ENCODE data around the gene CCDC117. TPM values are rescaled to one million over a fixed set of nuclear protein-coding genes. Genes with fewer than 3 reads are reported as not detected.
A peak's percentile ranks its signal among the peaks of the same experiment; 100 is the strongest.
"Not testable (repeated sequence)": the region's sequence is repeated elsewhere in the genome, so short reads cannot be mapped to it uniquely, and the experiment has no call there.

Gene CCDC117, protein sequence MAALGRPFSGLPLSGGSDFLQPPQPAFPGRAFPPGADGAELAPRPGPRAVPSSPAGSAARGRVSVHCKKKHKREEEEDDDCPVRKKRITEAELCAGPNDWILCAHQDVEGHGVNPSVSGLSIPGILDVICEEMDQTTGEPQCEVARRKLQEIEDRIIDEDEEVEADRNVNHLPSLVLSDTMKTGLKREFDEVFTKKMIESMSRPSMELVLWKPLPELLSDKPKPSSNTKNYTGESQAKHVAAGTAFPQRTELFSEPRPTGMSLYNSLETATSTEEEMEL
- total RNA-seq: 10 to 100 TPM; 27.8 to 28.0 TPM

DNA sequence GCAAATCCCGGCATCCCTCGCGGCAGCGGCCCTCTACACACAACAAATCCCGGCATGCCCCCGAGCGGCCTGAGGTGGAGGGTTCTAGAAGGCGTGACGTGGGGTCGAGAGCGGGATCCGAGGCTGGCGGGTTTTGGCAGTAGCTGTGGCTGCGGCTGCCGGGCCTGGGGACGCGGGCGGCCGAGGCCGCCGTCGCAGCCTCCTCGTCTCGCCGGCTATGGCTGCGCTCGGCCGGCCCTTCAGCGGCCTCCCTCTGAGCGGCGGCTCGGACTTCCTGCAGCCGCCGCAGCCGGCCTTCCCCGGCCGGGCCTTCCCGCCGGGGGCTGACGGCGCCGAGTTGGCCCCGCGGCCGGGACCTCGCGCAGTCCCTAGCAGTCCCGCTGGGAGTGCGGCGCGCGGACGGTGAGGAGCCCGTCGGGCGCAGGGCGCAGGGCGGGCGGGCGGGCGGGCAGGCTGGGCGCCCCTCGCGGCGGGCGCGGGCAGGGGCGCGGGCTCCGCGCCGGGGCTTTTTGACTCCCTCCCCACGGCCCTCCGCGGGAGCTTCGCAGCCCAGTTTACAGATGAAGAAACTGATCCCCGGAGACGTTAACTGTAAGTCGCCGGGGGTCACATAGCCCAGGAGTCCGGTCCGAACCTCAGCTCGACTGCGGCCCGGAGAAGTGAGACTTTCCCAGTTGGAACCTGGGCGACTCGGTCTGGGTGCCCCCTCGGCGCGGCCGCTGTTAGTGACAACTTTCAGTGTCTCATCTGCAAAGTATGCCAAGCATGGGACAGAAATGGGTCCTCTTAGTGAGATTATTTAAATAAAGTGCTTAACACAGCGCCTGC is at the start of gene CCDC117:
Gene CCDC117 (plus strand): TSS at position 63 of the 828 bp plus-strand sequence. CDS start 155 bp downstream, at position 218.
- DNase-seq: peak; percentile 92
- Mint-ChIP-seq H3K4me1 (peaks cover 25% of the 10 kb centered on the region), H3K36me3 (peaks cover 21% of the 10 kb centered on the region), H3K27me3 (no peaks in the 10 kb centered on the region), H3K4me3 (peak within 1 kb of the TSS; percentile 99), H3K27ac (peak within 1 kb of the TSS; percentile 98), H3K9me3 (peaks cover 3% of the 10 kb centered on the region)
- POLR2A ChIA-PET: interaction anchor here (0.6 to 2.9 kb wide), 15 partner anchors 12 to 57 kb away, joined by 3 to 28 read pairs (median 4); partner anchors contain the start of genes CHEK2, HSCB and XBP1
- peak; percentile 93 for ATAC-seq (ENCODE audit: low read depth)

GRCh38 chr22:28728002-28728401 is 44.5 kb upstream of the CCDC117 start:
- Mint-ChIP-seq H3K27ac (no peak overlapping the region), H3K36me3 (peaks cover 40% of the 10 kb centered on the region), H3K4me1 (peaks cover 10% of the 10 kb centered on the region), H3K27me3 (no peaks in the 10 kb centered on the region), H3K4me3 (no peak overlapping the region), H3K9me3 (no peaks in the 10 kb centered on the region)
- ATAC-seq (ENCODE audit: low read depth): no peak
- POLR2A ChIA-PET: no interaction called here
- no peak for DNase-seq

- Mint-ChIP-seq H3K27ac (no peak overlapping the region), H3K9me3 (no peaks in the 10 kb centered on the region), H3K4me1 (peaks cover 10% of the 10 kb centered on the region), H3K27me3 (no peaks in the 10 kb centered on the region), H3K36me3 (peaks cover 38% of the 10 kb centered on the region), H3K4me3 (no peak overlapping the region)
- POLR2A ChIA-PET: no interaction called here
- ATAC-seq (ENCODE audit: low read depth): no peak
- no peak for DNase-seq
Measured at GRCh38 chr22:28728621-28729313, 43.7 kb upstream of the CCDC117 start.

DNA sequence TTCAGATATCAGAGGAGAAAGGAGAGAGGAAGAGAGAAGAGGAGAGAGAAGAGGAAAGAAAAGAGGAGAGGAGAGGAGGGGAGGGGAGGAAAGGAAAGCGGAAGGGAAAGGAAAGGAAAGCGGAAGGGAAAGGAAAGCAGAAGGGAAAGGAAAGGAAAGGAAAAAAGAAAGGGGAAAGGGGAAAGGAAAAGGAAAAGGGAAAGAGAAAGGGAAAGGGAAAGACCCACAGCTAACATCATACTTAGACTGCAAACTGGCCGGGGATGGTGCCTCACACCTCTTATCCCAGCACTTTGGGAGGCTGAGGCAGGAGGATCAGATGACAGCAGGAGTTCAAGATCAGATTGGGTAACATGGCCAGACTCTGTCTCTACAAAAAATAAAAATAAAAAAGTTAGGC is 42.3 kb upstream of the CCDC117 start:
- no peak for DNase-seq
- Mint-ChIP-seq H3K4me3 (no peak overlapping the region), H3K4me1 (peaks cover 10% of the 10 kb centered on the region), H3K27me3 (no peaks in the 10 kb centered on the region), H3K36me3 (peaks cover 26% of the 10 kb centered on the region), H3K27ac (no peak overlapping the region), H3K9me3 (no peaks in the 10 kb centered on the region)
- no peak for ATAC-seq (ENCODE audit: low read depth)
- POLR2A ChIA-PET: no interaction called here

DNA sequence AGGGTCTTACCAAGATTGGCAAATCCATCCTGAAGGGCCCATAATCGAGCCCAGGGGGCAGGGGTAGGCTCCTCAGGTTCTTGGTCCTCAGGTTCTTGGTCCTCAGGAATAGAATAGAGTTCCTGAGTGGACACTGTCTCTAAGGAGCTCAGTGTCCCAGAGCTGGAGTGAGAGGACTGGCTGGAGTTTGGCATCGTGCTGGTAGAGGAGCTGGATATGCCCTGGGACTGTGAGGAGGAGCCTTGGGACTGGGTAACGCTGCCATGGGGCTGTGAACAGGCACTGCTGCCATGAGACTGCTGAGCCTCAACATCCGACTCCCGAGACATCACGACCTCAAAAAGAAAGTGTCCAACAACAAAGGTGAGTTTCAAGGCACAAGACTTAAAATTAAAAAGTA is 38.1 kb upstream of the CCDC117 start:
- POLR2A ChIA-PET: interaction anchor here (0.6 kb wide), 1 partner anchor 16 kb away, joined by 6 read pairs; no protein-coding TSS in a partner anchor
- Mint-ChIP-seq H3K9me3 (no peaks in the 10 kb centered on the region), H3K4me3 (no peak overlapping the region), H3K36me3 (peaks cover 14% of the 10 kb centered on the region), H3K27me3 (no peaks in the 10 kb centered on the region), H3K4me1 (peaks cover 6% of the 10 kb centered on the region), H3K27ac (no peak overlapping the region)
- DNase-seq (no peak), ATAC-seq (ENCODE audit: low read depth) (no peak)

GRCh38 chr22:28736301-28737155 is 36.0 kb upstream of the CCDC117 start:
- Mint-ChIP-seq H3K4me1 (peaks cover 11% of the 10 kb centered on the region), H3K27ac (no peak overlapping the region), H3K4me3 (no peak overlapping the region), H3K36me3 (peaks cover 14% of the 10 kb centered on the region), H3K9me3 (no peaks in the 10 kb centered on the region), H3K27me3 (no peaks in the 10 kb centered on the region)
- ATAC-seq (ENCODE audit: low read depth): no peak
- no peak for DNase-seq
- POLR2A ChIA-PET: interaction anchor here (0.6 to 0.7 kb wide), 2 partner anchors 28 to 818 kb away, joined by 3 to 5 read pairs; no protein-coding TSS in a partner anchor

DNA sequence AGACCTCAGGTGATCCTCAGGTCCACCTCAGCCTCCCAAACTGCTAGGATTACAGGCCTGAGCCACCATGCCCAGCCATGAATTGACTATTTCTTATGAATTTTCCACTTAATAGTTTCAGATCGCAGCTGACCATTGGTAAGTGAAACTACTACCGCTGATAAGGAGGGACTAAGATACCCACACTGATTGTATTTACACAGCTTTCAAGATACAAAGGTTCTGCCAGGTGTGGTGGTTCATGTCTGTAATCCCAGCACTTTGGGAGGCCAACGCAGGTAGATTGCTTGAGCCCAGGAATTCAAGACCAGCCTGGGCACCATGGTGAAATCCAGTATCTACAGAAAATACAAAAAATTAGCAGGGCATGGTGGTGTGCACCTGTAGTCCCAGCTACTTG is 34.8 kb upstream of the CCDC117 start:
- no peak for ATAC-seq (ENCODE audit: low read depth)
- Mint-ChIP-seq H3K4me1 (peaks cover 13% of the 10 kb centered on the region), H3K27me3 (no peaks in the 10 kb centered on the region), H3K9me3 (no peaks in the 10 kb centered on the region), H3K27ac (no peak overlapping the region), H3K4me3 (no peak overlapping the region), H3K36me3 (peaks cover 16% of the 10 kb centered on the region)
- DNase-seq: no peak
- POLR2A ChIA-PET: no interaction called here

GRCh38 chr22:28738876-28739275 is 33.6 kb upstream of the CCDC117 start:
- H3K4me1 Mint-ChIP-seq: peaks cover 25% of the 10 kb centered on the region
- H3K36me3 Mint-ChIP-seq: peaks cover 12% of the 10 kb centered on the region
- H3K27me3 Mint-ChIP-seq; DNase-seq; H3K4me3 Mint-ChIP-seq; H3K9me3 Mint-ChIP-seq; H3K27ac Mint-ChIP-seq; POLR2A ChIA-PET; ATAC-seq (ENCODE audit: low read depth): not testable (repeated sequence)

GRCh38 chr22:28741200-28741784 is 31.2 kb upstream of the CCDC117 start:
- ATAC-seq (ENCODE audit: low read depth) (no peak), DNase-seq (no peak)
- Mint-ChIP-seq H3K9me3 (no peaks in the 10 kb centered on the region), H3K4me1 (peaks cover 30% of the 10 kb centered on the region), H3K36me3 (peaks cover 24% of the 10 kb centered on the region), H3K4me3 (peak overlapping the region; percentile 89), H3K27me3 (no peaks in the 10 kb centered on the region), H3K27ac (peak overlapping the region; percentile 76)
- POLR2A ChIA-PET: interaction anchor here (0.6 to 3.8 kb wide), 2 partner anchors 9 to 31 kb away, joined by 9 to 21 read pairs; partner anchors contain the start of gene CCDC117

- peaks cover 25% of the 10 kb centered on the region for H3K36me3 Mint-ChIP-seq
- H3K9me3 Mint-ChIP-seq: no peaks in the 10 kb centered on the region
- DNase-seq (peak; percentile 91), ATAC-seq (ENCODE audit: low read depth) (peak; percentile 86)
- peak within 1 kb of the TSS; percentile 76 for H3K27ac Mint-ChIP-seq
- no peaks in the 10 kb centered on the region for H3K27me3 Mint-ChIP-seq
- POLR2A ChIA-PET: interaction anchor here (3.8 kb wide), 1 partner anchor 31 kb away, joined by 21 read pairs; the partner anchor contains the start of gene CCDC117
- peak within 1 kb of the TSS; percentile 89 for H3K4me3 Mint-ChIP-seq
- peaks cover 32% of the 10 kb centered on the region for H3K4me1 Mint-ChIP-seq
Measured at GRCh38 chr22:28741785-28742561, 30.5 kb upstream of the CCDC117 start, which contains the start of the genes CHEK2 and HSCB. Gene CHEK2, minus strand, starts transcription at chr22:28741820. Its CDS starts 7,099 bp downstream, at chr22:28734721. Gene HSCB, plus strand, starts transcription at chr22:28742039. Its CDS starts 57 bp downstream, at chr22:28742096.

- no peak for ATAC-seq (ENCODE audit: low read depth)
Measured at GRCh38 chr22:28742562-28742962, 29.9 kb upstream of the CCDC117 start.

More at GRCh38 chr22:28742562-28742962, 29.9 kb upstream of the CCDC117 start:
- peaks cover 30% of the 10 kb centered on the region for H3K36me3 Mint-ChIP-seq
- H3K27ac Mint-ChIP-seq: peak overlapping the region; percentile 76
- peak overlapping the region; percentile 89 for H3K4me3 Mint-ChIP-seq
- peaks cover 32% of the 10 kb centered on the region for H3K4me1 Mint-ChIP-seq
- H3K27me3 Mint-ChIP-seq: no peaks in the 10 kb centered on the region
- no peak for DNase-seq
- no peaks in the 10 kb centered on the region for H3K9me3 Mint-ChIP-seq
- POLR2A ChIA-PET: interaction anchor here (3.8 kb wide), 1 partner anchor 30 kb away, joined by 21 read pairs; the partner anchor contains the start of gene CCDC117
